ENCODE results near the gene SCIN.

- TF ChIP-seq CTCF (IDR thresholded peaks at IDR 0.05): no peak
- TF ChIP-seq POLR2A (IDR thresholded peaks at IDR 0.05): no peak
These were observed 114.2 kb downstream of the SCIN start for GRCh38 chr7:12684733-12685132.

Data from adrenal gland (tissue), 5 donors.